Duodenal mucosa (tissue), 2 donors: ENCODE measurements around the gene KCNIP4.

Source experiments
- H3K27ac ChIP-seq: one replicate; pipeline ENCODE4 v1.7.0; 2013; ENCODE audit warnings: low read depth, low read length
- H3K27me3 ChIP-seq, 2 donors: one replicate each; pipeline ENCODE4 v1.7.0; 2013; ENCODE audit warnings: low read length in 2 of 2, control low read depth in 1 of 2; ENCODE audit not compliant: insufficient read depth in 2 of 2, control insufficient read depth in 1 of 2
- H3K36me3 ChIP-seq, 2 donors: one replicate each; pipeline ENCODE4 v1.7.0; 2013; ENCODE audit warnings: low read length in 2 of 2, control low read depth in 1 of 2; ENCODE audit not compliant: insufficient read depth in 2 of 2, control insufficient read depth in 1 of 2
- H3K4me1 ChIP-seq, 2 donors: one replicate each; pipeline ENCODE4 v1.7.0; 2013; ENCODE audit warnings: low read length in 2 of 2, control low read depth in 1 of 2; ENCODE audit not compliant: insufficient read depth in 2 of 2, control insufficient read depth in 1 of 2
- H3K4me3 ChIP-seq, 2 donors: one replicate each; pipeline ENCODE4 v1.7.0; 2013; ENCODE audit warnings: low read length in 2 of 2, low read depth in 1 of 2
- H3K9ac ChIP-seq, 2 donors: one replicate each; pipeline ENCODE4 v1.7.0; 2013; ENCODE audit warnings: low read length in 2 of 2, low read depth in 1 of 2
- H3K9me3 ChIP-seq, 2 donors: one replicate each; pipeline ENCODE4 v1.7.0; 2013; ENCODE audit warnings: low read length in 2 of 2, control low read depth in 1 of 2; ENCODE audit not compliant: control insufficient read depth in 1 of 2

Gene KCNIP4

GRCh38 chr4:21819086-21819485 lies 129.5 kb downstream of the KCNIP4 start:
- H3K4me3 ChIP-seq = no peak overlapping the region
- H3K9me3 ChIP-seq = peaks cover 2 to 12% of the 10 kb centered on the region in 2 donors
- H3K36me3 ChIP-seq = no peaks in the 10 kb centered on the region
- H3K27me3 ChIP-seq = no peaks in the 10 kb centered on the region
- no peaks in the 10 kb centered on the region for H3K4me1 ChIP-seq
- H3K9ac ChIP-seq = no peak overlapping the region
- no peak overlapping the region for H3K27ac ChIP-seq

GRCh38 chr4:21815651-21816377 lies 132.8 kb downstream of the KCNIP4 start:
- no peak overlapping the region for H3K4me3 ChIP-seq
- H3K36me3 ChIP-seq = no peaks in the 10 kb centered on the region
- no peaks in the 10 kb centered on the region for H3K4me1 ChIP-seq
- H3K9me3 ChIP-seq = peaks cover 2 to 12% of the 10 kb centered on the region in 2 donors
- no peak overlapping the region for H3K27ac ChIP-seq
- no peak overlapping the region for H3K9ac ChIP-seq
- no peaks in the 10 kb centered on the region for H3K27me3 ChIP-seq

- Histone ChIP-seq H3K9ac (no peak overlapping the region), H3K4me3 (no peak overlapping the region), H3K36me3 (no peaks in the 10 kb centered on the region), H3K4me1 (no peaks in the 10 kb centered on the region), H3K27ac (no peak overlapping the region), H3K27me3 (no peaks in the 10 kb centered on the region), H3K9me3 (no peaks in the 10 kb centered on the region)
Observed at GRCh38 chr4:21811565-21811964, 137.0 kb downstream of the KCNIP4 start.

GRCh38 chr4:21806991-21807390 lies 141.6 kb downstream of the KCNIP4 start:
- H3K27me3 ChIP-seq = no peaks in the 10 kb centered on the region
- H3K9me3 ChIP-seq = no peaks in the 10 kb centered on the region
- H3K4me3 ChIP-seq = no peak overlapping the region
- H3K36me3 ChIP-seq = no peaks in the 10 kb centered on the region
- no peak overlapping the region for H3K27ac ChIP-seq
- H3K4me1 ChIP-seq = no peaks in the 10 kb centered on the region
- H3K9ac ChIP-seq = no peak overlapping the region

- no peak overlapping the region for H3K9ac ChIP-seq
- no peak overlapping the region for H3K27ac ChIP-seq
- H3K4me3 ChIP-seq = no peak overlapping the region
- no peaks in the 10 kb centered on the region for H3K36me3 ChIP-seq
- no peaks in the 10 kb centered on the region for H3K27me3 ChIP-seq
- no peaks in the 10 kb centered on the region for H3K4me1 ChIP-seq
- no peaks in the 10 kb centered on the region for H3K9me3 ChIP-seq
Observed at GRCh38 chr4:21802406-21802805, 146.2 kb downstream of the KCNIP4 start.

- Histone ChIP-seq H3K4me3 (no peak overlapping the region), H3K4me1 (no peaks in the 10 kb centered on the region), H3K9me3 (no peaks in the 10 kb centered on the region), H3K27me3 (no peaks in the 10 kb centered on the region), H3K9ac (no peak overlapping the region), H3K36me3 (no peaks in the 10 kb centered on the region), H3K27ac (no peak overlapping the region)
Observed at GRCh38 chr4:21801661-21802385, 146.7 kb downstream of the KCNIP4 start.

- Histone ChIP-seq H3K27ac (no peak overlapping the region), H3K27me3 (no peaks in the 10 kb centered on the region), H3K4me1 (no peaks in the 10 kb centered on the region), H3K9ac (no peak overlapping the region), H3K4me3 (no peak overlapping the region), H3K9me3 (no peaks in the 10 kb centered on the region), H3K36me3 (no peaks in the 10 kb centered on the region)
Observed at GRCh38 chr4:21795091-21795490, 153.5 kb downstream of the KCNIP4 start.

GRCh38 chr4:21792736-21793135 lies 155.8 kb downstream of the KCNIP4 start:
- Histone ChIP-seq H3K27me3 (no peaks in the 10 kb centered on the region), H3K9ac (no peak overlapping the region), H3K27ac (no peak overlapping the region), H3K4me1 (no peaks in the 10 kb centered on the region), H3K9me3 (no peaks in the 10 kb centered on the region), H3K36me3 (no peaks in the 10 kb centered on the region), H3K4me3 (no peak overlapping the region)

GRCh38 chr4:21790438-21791029 lies 158.0 kb downstream of the KCNIP4 start:
- no peak overlapping the region for H3K4me3 ChIP-seq
- H3K9me3 ChIP-seq = no peaks in the 10 kb centered on the region
- no peak overlapping the region for H3K9ac ChIP-seq
- no peak overlapping the region for H3K27ac ChIP-seq
- no peaks in the 10 kb centered on the region for H3K27me3 ChIP-seq
- no peaks in the 10 kb centered on the region for H3K36me3 ChIP-seq
- H3K4me1 ChIP-seq = no peaks in the 10 kb centered on the region

- Histone ChIP-seq H3K4me3 (no peak overlapping the region), H3K4me1 (no peaks in the 10 kb centered on the region), H3K9ac (no peak overlapping the region), H3K27ac (no peak overlapping the region), H3K27me3 (no peaks in the 10 kb centered on the region), H3K9me3 (no peaks in the 10 kb centered on the region), H3K36me3 (no peaks in the 10 kb centered on the region)
Observed at GRCh38 chr4:21780148-21780547, 168.4 kb downstream of the KCNIP4 start.
